AG04450 (cell line): ENCODE results near the gene TEX101. TPM values are rescaled to one million over a fixed set of nuclear protein-coding genes. Genes with fewer than 3 reads are reported as not detected.

Experiments
- CTCF ChIA-PET: fragments of 300-600, 350-600 bp; formaldehyde crosslinking; extraction: SDS; loops from one replicate; lab custom pipeline; 2022; ENCODE audit warnings: antibody characterized with exemption, inconsistent platforms; lab: Charles Lee
- POLR2A ChIA-PET: fragments of 350-600 bp; formaldehyde crosslinking; extraction: SDS; loops from one replicate; lab custom pipeline; 2021; ENCODE audit warnings: antibody characterized with exemption, inconsistent platforms; lab: Yijun Ruan, JAX
- DNase-seq: peaks from one replicate; pipeline ENCODE4 v3.0.0-alpha.2; 2011; ENCODE audit warnings: low read depth, low spot score
- H3K27ac ChIP-seq: one replicate; pipeline ENCODE4 v1.5.1; 2012; ENCODE audit warnings: low read depth, low read length, control low read depth
- H3K27me3 ChIP-seq: one replicate; pipeline ENCODE4 v1.6.0; 2012; ENCODE audit warnings: low read length; ENCODE audit not compliant: control insufficient read depth, insufficient read depth
- H3K4me3 ChIP-seq: 2 replicates; pipeline ENCODE4 v1.5.1; 2011; ENCODE audit warnings: mild to moderate bottlenecking, low read depth, low read length, control low read depth
- H3K9me3 ChIP-seq: 2 replicates; pipeline ENCODE4 v1.5.1; 2012; ENCODE audit warnings: low read length; ENCODE audit not compliant: control insufficient read depth, insufficient read depth
- polyA plus RNA-seq: library from polyadenylated mRNA; depleted of rRNA; stranded (reverse); fragments of >200 nt; gene quantifications from 2 replicates; pipeline ENCODE4 v1.2.3, GENCODE V29; 2011
- TF ChIP-seq, protein P1 (sequence below): IDR thresholded peaks from 2 replicates; pipeline ENCODE4 v1.5.1; 2011; ENCODE audit warnings: low read depth, low read length, control low read depth, inconsistent platforms

The TEX101 gene
- polyA plus RNA-seq, 1 experiment: not detected

DNA sequence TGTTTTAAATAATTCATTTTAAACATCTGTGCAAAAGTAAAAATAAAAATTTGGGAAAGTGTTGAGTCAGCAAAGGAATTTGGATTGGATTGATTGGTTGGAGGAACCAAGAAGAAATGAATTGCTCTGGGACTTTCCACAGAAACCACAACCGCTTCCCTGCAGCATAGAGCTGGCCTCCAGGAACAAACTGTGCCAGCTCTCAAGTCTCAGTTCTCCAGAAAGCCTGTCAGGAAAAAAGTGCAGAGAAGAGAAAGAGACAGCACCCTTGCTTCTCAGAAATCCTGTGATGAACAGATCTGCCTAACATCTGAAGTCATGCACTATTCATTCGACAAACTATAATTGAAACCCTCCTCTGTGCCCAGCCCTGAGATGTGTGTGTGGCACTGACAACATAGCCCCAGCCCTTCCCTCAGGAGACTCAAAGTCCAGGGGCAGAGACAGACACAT is 35.9 kb downstream of the TEX101 start:
- Histone ChIP-seq H3K4me3 (no peak overlapping the region), H3K27me3 (peaks cover 8% of the 10 kb centered on the region), H3K27ac (peak overlapping the region; percentile 39), H3K9me3 (peaks cover 7% of the 10 kb centered on the region; the same call in 1 of the 2 replicates)
- TF ChIP-seq, protein P1, sequence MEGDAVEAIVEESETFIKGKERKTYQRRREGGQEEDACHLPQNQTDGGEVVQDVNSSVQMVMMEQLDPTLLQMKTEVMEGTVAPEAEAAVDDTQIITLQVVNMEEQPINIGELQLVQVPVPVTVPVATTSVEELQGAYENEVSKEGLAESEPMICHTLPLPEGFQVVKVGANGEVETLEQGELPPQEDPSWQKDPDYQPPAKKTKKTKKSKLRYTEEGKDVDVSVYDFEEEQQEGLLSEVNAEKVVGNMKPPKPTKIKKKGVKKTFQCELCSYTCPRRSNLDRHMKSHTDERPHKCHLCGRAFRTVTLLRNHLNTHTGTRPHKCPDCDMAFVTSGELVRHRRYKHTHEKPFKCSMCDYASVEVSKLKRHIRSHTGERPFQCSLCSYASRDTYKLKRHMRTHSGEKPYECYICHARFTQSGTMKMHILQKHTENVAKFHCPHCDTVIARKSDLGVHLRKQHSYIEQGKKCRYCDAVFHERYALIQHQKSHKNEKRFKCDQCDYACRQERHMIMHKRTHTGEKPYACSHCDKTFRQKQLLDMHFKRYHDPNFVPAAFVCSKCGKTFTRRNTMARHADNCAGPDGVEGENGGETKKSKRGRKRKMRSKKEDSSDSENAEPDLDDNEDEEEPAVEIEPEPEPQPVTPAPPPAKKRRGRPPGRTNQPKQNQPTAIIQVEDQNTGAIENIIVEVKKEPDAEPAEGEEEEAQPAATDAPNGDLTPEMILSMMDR: no peak
- DNase-seq: no peak
- POLR2A ChIA-PET: no interaction called here
- CTCF ChIA-PET: interaction anchor here (1.7 kb wide), 1 partner anchor 69 kb away, joined by 14 read pairs; no protein-coding TSS in a partner anchor

DNA sequence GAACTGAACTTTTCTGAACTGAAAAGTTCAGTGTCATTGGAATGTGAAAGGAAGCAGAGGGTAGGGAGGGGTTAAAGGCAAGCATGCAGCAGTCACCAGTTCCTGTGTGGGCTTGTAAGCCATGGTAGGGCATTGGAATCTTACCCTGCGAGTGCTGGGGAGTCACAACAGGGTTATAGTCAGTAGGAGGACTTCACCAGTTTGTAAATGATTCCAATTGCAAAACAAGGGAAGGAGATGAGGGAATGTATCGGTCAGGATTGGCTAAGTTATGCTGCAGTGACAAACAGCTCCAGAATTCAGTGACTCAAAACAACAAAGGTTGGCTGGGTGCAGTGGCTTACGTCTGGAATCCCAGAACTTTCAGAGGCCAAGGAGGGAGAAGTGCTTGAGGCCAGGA is 37.9 kb downstream of the TEX101 start:
- POLR2A ChIA-PET: no interaction called here
- no peak for DNase-seq

DNA sequence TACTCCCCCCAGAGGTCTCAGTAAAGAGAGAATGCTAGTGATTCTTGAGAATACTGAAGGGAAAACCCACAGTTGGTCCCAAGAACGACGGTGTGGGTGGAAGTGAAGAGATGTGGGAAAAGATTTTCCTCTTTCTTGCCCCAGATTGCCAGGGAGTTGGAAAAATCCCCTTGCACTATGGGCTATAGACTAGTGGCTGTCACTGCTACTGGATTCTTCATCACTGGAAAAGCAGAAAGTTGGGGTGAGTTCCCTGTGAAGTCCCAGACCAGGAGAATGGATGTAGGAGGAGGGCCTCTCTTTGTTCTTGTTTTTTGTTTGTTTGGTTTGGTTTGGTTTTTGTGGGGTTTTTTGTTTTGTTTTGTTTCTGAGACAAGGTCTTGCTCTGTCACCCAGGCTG is 39.3 kb downstream of the TEX101 start:
- TF ChIP-seq, protein P1: no peak
- DNase-seq: no peak
- no peak overlapping the region for H3K4me3 ChIP-seq
- POLR2A ChIA-PET: no interaction called here
- H3K27ac ChIP-seq: no peak overlapping the region
- CTCF ChIA-PET: interaction anchor here (2.5 kb wide), 1 partner anchor 65 kb away, joined by 5 read pairs; no protein-coding TSS in a partner anchor
- H3K9me3 ChIP-seq: peaks cover 7% of the 10 kb centered on the region; the same call in 1 of the 2 replicates
- H3K27me3 ChIP-seq: peaks cover 11% of the 10 kb centered on the region

More for the DNA sequence above, 37.9 kb downstream of the TEX101 start:
- CTCF ChIA-PET: interaction anchor here (2.5 kb wide), 1 partner anchor 67 kb away, joined by 5 read pairs; no protein-coding TSS in a partner anchor
- TF ChIP-seq, protein P1: no peak
- Histone ChIP-seq H3K9me3 (peaks cover 7% of the 10 kb centered on the region; the same call in 1 of the 2 replicates), H3K27me3 (peaks cover 11% of the 10 kb centered on the region), H3K4me3 (no peak overlapping the region), H3K27ac (no peak overlapping the region)

DNA sequence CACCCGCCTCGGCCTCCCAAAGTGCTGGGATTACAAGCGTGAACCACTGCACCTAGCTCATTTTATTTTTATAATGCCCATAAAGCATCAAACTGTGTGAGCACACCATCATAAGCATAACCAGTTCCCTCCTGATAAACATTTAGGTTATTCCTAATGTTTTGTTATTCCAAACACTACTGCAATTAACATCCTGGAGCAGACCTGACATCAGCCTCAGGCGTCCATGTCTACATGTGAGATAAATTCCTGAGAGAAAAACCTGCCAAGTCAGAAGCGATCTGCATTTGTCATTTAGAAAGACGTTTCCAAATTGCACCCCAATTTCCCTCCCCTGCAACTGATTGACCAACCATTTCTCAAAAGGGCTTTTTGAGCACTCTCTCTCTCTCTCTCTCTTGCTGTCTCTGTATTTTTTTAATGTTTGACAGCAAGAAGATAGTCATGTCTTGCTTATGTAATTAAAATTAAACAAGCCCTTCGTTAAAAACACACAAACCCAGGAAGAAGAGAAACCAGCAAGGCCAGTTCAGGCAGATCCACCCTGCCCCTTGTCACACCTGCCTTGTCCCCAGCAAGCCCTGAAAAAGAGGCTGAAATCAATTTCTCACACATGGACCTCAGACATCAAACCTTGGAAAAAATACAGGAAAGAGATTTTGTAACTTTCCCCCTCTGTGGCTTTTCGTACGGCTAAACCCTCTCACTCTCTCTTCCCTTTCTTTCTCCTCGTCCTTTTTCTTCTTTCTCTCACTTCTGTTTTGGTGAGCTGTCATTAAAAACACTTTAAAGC is 40.8 kb downstream of the TEX101 start:
- TF ChIP-seq, protein P1: no peak
- ChIA-PET POLR2A (no interaction called here), CTCF (interaction anchor here (1.0 to 2.7 kb wide), 3 partner anchors 8 to 64 kb away, joined by 3 to 26 read pairs (median 7); no protein-coding TSS in a partner anchor)
- Histone ChIP-seq H3K27me3 (peaks cover 14% of the 10 kb centered on the region), H3K27ac (no peak overlapping the region), H3K9me3 (peaks cover 7% of the 10 kb centered on the region; the same call in 1 of the 2 replicates), H3K4me3 (no peak overlapping the region)
- no peak for DNase-seq

DNA sequence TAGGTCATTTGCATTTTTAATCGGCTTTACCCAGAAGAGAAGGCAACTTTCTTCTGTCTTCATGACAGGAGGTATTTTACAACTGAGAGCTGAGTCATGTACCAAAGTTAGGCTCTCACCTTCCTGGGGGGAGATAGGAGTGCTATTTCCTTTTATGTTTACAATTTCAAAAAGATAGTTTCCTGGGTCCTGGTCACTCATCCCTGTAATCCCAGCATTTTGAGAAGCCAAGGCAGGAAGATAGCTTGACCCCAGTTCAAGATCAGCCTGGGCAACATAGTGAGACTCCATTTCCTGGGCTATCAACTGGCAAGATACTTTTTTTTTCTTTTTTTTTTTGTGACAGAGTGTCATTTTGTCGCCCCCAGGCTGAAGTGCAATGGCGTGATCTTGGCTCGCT is 43.1 kb downstream of the TEX101 start:
- no peak overlapping the region for H3K4me3 ChIP-seq
- no peak for DNase-seq
- no peak overlapping the region for H3K27ac ChIP-seq
- ChIA-PET CTCF (interaction anchor here (2.7 kb wide), 1 partner anchor 11 kb away, joined by 26 read pairs; no protein-coding TSS in a partner anchor), POLR2A (no interaction called here)
- TF ChIP-seq, protein P1: no peak
- H3K27me3 ChIP-seq: peaks cover 16% of the 10 kb centered on the region
- H3K9me3 ChIP-seq: peaks cover 3% of the 10 kb centered on the region; the same call in 1 of the 2 replicates
